Liver (tissue), 9 donors: ENCODE results near the gene POLR3H. TPM values are rescaled to one million over a fixed set of nuclear protein-coding genes. Genes with fewer than 3 reads are reported as not detected.
"Not testable (repeated sequence)": the region's sequence is repeated elsewhere in the genome, so short reads cannot be mapped to it uniquely, and the experiment has no call there.

Experiments
- DNase-seq: peaks from one replicate; pipeline ENCODE4 v3.0.0-alpha.2; 2017; ENCODE audit warnings: low spot score
- H3K27ac ChIP-seq, 2 donors: one replicate each; pipeline ENCODE4 v1.7.0; 2013; ENCODE audit warnings: inconsistent platforms in 2 of 2, low read length in 2 of 2, control low read depth in 1 of 2, low read depth in 1 of 2, mild to moderate bottlenecking in 1 of 2
- H3K27me3 ChIP-seq, 4 donors: one replicate each; pipeline versions ENCODE4 v1.6.1 to v1.7.0; 2013; ENCODE audit warnings: low read length in 3 of 4, inconsistent platforms in 1 of 4, mild to moderate bottlenecking in 1 of 4, moderate library complexity in 1 of 4; ENCODE audit not compliant: control insufficient read depth in 4 of 4, insufficient read depth in 4 of 4
- H3K36me3 ChIP-seq, 4 donors: one replicate each; pipeline versions ENCODE4 v1.6.1 to v1.7.0; 2013; ENCODE audit warnings: low read length in 3 of 4, mild to moderate bottlenecking in 3 of 4, low read depth in 1 of 4, moderate library complexity in 1 of 4; ENCODE audit not compliant: control insufficient read depth in 4 of 4, insufficient read depth in 3 of 4
- H3K4me1 ChIP-seq, 4 donors: one replicate each; pipeline versions ENCODE4 v1.6.1 to v1.7.0; 2013; ENCODE audit warnings: low read length in 3 of 4, mild to moderate bottlenecking in 3 of 4, moderate library complexity in 1 of 4; ENCODE audit not compliant: control insufficient read depth in 4 of 4, insufficient read depth in 4 of 4
- H3K4me3 ChIP-seq, 3 donors: one replicate each; pipeline versions ENCODE4 v1.6.1 to v1.7.0; 2013; ENCODE audit warnings: low read length in 3 of 3, control low read depth in 1 of 3, low read depth in 1 of 3, mild to moderate bottlenecking in 1 of 3
- H3K9ac ChIP-seq, 2 donors: one replicate each; pipeline ENCODE4 v1.7.0; 2013; ENCODE audit warnings: low read length in 2 of 2, mild to moderate bottlenecking in 2 of 2, moderate library complexity in 2 of 2, control low read depth in 1 of 2, low read depth in 1 of 2
- H3K9me3 ChIP-seq, 4 donors: one replicate each; pipeline versions ENCODE4 v1.6.1 to v1.7.0; 2013; ENCODE audit warnings: low read length in 3 of 4; ENCODE audit not compliant: control insufficient read depth in 4 of 4
- EGR1 ChIP-seq, 2 donors: IDR thresholded peaks; 2 replicates each; pipeline ENCODE4 v1.6.1; 2016 to 2018; ENCODE audit warnings: antibody characterized with exemption in 2 of 2, low read depth in 2 of 2
- FOXA1 ChIP-seq: IDR thresholded peaks from 2 replicates; pipeline ENCODE4 v1.6.1; 2016; ENCODE audit warnings: antibody characterized with exemption
- FOXA2 ChIP-seq: IDR thresholded peaks from 2 replicates; pipeline ENCODE4 v1.6.1; 2016; ENCODE audit warnings: antibody characterized with exemption
- GABPA ChIP-seq, 2 donors: IDR thresholded peaks in 1 of 2; conservative IDR thresholded peaks in 1 of 2; 2 replicates each; pipeline ENCODE4 v1.6.1; 2016; ENCODE audit warnings: antibody characterized with exemption in 2 of 2, mild to moderate bottlenecking in 1 of 2, moderate library complexity in 1 of 2
- HNF4A ChIP-seq, 2 donors: conservative IDR thresholded peaks; 2 replicates each; pipeline ENCODE4 v1.6.1; 2016; ENCODE audit warnings: antibody characterized with exemption in 2 of 2, mild to moderate bottlenecking in 2 of 2
- HNF4G ChIP-seq: IDR thresholded peaks from 2 replicates; pipeline ENCODE4 v1.6.1; 2016; ENCODE audit warnings: antibody characterized with exemption
- JUND ChIP-seq, 2 donors: IDR thresholded peaks; 2 replicates each; pipeline ENCODE4 v1.6.1; 2016; ENCODE audit warnings: antibody characterized with exemption in 2 of 2
- NR2F2 ChIP-seq: IDR thresholded peaks from 2 replicates; pipeline ENCODE4 v1.6.1; 2016; ENCODE audit warnings: antibody characterized with exemption
- RAD21 ChIP-seq, 2 donors: IDR thresholded peaks; 2 replicates each; pipeline ENCODE4 v1.6.1; 2016; ENCODE audit warnings: antibody characterized with exemption in 2 of 2, mild to moderate bottlenecking in 2 of 2
- RXRA ChIP-seq, 2 donors: IDR thresholded peaks; 2 replicates each; pipeline ENCODE4 v1.6.1; 2017 to 2018; ENCODE audit warnings: antibody characterized with exemption in 2 of 2, mild to moderate bottlenecking in 1 of 2
- SP1 ChIP-seq: IDR thresholded peaks from 2 replicates; pipeline ENCODE4 v1.6.1; 2018; ENCODE audit warnings: antibody characterized with exemption, mild to moderate bottlenecking
- TAF1 ChIP-seq: conservative IDR thresholded peaks from 2 replicates; pipeline ENCODE4 v1.6.1; 2016; ENCODE audit warnings: antibody characterized with exemption, mild to moderate bottlenecking
- YY1 ChIP-seq: IDR thresholded peaks from 2 replicates; pipeline ENCODE4 v1.6.1; 2016; ENCODE audit warnings: antibody characterized with exemption, mild to moderate bottlenecking
- WGBS: extraction: QIAGEN DNeasy Blood & Tissue Kit; methylation state at CpG from one replicate; pipeline ENCODE4 v1.1.7; 2013; 5-methylcytosine and 5-hydroxymethylcytosine counted together
- polyA plus RNA-seq, 2 donors: library from polyadenylated mRNA; stranded (reverse) in 1 of 2; unstranded in 1 of 2; fragments of 200-250 nt in 1 of 2; fragments of >200 nt in 1 of 2; fragmentation: Nextera tagmentation in 1 of 2; extraction: Ambion mirVana in 1 of 2; gene quantifications; one replicate each; pipeline versions ENCODE4 v1.2.1 to v1.2.3, GENCODE V29; 2013 to 2015
- total RNA-seq, 2 donors: library from RNA; depleted of rRNA; stranded (reverse); fragments of >200 nt; gene quantifications; one replicate each; pipeline ENCODE4 v1.2.3, GENCODE V29; 2014
- TF ChIP-seq, protein P1 (sequence below): IDR thresholded peaks from 2 replicates; pipeline ENCODE4 v1.6.1; 2016; ENCODE audit warnings: antibody characterized with exemption
- TF ChIP-seq, protein P2 (sequence below): IDR thresholded peaks from 2 replicates; pipeline ENCODE4 v1.6.1; 2016; ENCODE audit warnings: antibody characterized with exemption
- TF ChIP-seq, protein P3 (sequence below): IDR thresholded peaks from 2 replicates; pipeline ENCODE4 v1.6.1; 2016; ENCODE audit warnings: antibody characterized with exemption
- TF ChIP-seq, protein P4 (sequence below): IDR thresholded peaks from 2 replicates; pipeline ENCODE4 v1.6.1; 2016; ENCODE audit warnings: antibody characterized with exemption, mild to moderate bottlenecking
- TF ChIP-seq, protein P5 (sequence below): fragments of 150-350 bp; IDR thresholded peaks from 2 replicates; pipeline ENCODE4 v1.5.1; 2017; ENCODE audit warnings: improper control_type of control experiment, low read depth, low read length; ENCODE audit not compliant: missing input control
- donor health status: healthy.
- donor health status: healthy.
- donor health status: healthy.
- donor health status: healthy.
- donor health status: healthy.

The POLR3H gene, protein sequence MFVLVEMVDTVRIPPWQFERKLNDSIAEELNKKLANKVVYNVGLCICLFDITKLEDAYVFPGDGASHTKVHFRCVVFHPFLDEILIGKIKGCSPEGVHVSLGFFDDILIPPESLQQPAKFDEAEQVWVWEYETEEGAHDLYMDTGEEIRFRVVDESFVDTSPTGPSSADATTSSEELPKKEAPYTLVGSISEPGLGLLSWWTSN
- 10 to 100 TPM; 11.7 to 21.9 TPM for total RNA-seq
- polyA plus RNA-seq: 10 to 100 TPM; 32.2 to 37.7 TPM

DNA sequence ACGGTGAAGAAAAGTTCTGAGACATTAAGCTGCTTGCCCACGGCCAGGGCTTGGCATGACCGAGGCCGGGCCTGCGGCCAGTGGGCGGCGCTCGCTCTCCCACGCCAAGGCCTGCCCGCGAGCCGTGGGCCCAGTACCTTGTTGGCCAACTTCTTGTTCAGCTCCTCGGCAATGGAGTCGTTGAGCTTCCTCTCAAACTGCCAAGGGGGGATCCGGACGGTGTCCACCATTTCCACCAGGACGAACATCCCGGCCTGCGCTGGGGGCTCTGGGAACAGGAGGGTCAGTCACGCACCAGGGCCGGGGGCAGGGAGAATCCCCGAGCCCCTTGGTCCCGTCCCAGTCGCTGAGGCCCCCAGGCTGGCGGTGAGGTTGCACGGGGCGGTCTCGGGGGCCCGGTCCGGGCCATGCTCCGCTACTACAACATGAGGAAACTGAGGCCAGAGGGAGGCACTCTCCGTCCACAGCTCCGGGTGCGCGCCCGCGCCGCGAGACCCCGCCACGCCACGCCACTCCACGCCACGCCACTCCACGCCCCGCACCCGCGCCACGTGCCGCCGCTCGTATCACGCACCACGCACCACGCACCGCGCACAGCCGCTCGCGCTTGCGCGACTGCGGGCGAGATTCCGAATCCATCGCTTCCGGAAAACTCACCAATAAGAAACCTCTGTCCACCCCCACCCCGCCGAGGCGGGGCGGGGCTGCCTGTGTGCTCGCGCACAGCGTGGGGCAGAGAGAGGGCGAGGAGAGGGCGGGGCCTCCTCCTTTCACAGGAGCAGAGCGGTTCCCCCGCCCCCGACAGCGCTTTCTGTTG, at the start of gene POLR3H:
POLR3H (minus strand) TSS at position 617 of the 817 bp plus-strand sequence; CDS start at position 248, 369 bp downstream.
- WGBS: 1% methylated on average over 80 of the region's 80 CpGs
- TF ChIP-seq TAF1 (no peak), RXRA (IDR thresholded peaks at IDR 0.05) (peak in 1 of 2 donors; percentile 14), HNF4A (conservative IDR thresholded peaks at IDR 0.05) (no peak), NR2F2 (no peak), SP1 (peak; percentile 79), FOXA2 (no peak), EGR1 (IDR thresholded peaks at IDR 0.05; ENCODE audit: low read depth in 2 of 2) (peak; percentile 47 to 83), GABPA (IDR thresholded peaks at IDR 0.05 in 1 of 2, conservative IDR thresholded peaks at IDR 0.05 in 1 of 2) (peak in 1 of 2 donors; percentile 65), RAD21 (IDR thresholded peaks at IDR 0.05) (peak; percentile 74 to 76), JUND (IDR thresholded peaks at IDR 0.05) (no peak), FOXA1 (no peak), YY1 (peak; percentile 66), HNF4G (no peak)
- TF ChIP-seq, protein P1, sequence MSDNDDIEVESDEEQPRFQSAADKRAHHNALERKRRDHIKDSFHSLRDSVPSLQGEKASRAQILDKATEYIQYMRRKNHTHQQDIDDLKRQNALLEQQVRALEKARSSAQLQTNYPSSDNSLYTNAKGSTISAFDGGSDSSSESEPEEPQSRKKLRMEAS: peak; percentile 27
- TF ChIP-seq, protein P2, sequence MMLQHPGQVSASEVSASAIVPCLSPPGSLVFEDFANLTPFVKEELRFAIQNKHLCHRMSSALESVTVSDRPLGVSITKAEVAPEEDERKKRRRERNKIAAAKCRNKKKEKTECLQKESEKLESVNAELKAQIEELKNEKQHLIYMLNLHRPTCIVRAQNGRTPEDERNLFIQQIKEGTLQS: no peak
- TF ChIP-seq, protein P3, sequence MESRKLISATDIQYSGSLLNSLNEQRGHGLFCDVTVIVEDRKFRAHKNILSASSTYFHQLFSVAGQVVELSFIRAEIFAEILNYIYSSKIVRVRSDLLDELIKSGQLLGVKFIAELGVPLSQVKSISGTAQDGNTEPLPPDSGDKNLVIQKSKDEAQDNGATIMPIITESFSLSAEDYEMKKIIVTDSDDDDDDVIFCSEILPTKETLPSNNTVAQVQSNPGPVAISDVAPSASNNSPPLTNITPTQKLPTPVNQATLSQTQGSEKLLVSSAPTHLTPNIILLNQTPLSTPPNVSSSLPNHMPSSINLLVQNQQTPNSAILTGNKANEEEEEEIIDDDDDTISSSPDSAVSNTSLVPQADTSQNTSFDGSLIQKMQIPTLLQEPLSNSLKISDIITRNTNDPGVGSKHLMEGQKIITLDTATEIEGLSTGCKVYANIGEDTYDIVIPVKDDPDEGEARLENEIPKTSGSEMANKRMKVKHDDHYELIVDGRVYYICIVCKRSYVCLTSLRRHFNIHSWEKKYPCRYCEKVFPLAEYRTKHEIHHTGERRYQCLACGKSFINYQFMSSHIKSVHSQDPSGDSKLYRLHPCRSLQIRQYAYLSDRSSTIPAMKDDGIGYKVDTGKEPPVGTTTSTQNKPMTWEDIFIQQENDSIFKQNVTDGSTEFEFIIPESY: no peak
- TF ChIP-seq, protein P4, sequence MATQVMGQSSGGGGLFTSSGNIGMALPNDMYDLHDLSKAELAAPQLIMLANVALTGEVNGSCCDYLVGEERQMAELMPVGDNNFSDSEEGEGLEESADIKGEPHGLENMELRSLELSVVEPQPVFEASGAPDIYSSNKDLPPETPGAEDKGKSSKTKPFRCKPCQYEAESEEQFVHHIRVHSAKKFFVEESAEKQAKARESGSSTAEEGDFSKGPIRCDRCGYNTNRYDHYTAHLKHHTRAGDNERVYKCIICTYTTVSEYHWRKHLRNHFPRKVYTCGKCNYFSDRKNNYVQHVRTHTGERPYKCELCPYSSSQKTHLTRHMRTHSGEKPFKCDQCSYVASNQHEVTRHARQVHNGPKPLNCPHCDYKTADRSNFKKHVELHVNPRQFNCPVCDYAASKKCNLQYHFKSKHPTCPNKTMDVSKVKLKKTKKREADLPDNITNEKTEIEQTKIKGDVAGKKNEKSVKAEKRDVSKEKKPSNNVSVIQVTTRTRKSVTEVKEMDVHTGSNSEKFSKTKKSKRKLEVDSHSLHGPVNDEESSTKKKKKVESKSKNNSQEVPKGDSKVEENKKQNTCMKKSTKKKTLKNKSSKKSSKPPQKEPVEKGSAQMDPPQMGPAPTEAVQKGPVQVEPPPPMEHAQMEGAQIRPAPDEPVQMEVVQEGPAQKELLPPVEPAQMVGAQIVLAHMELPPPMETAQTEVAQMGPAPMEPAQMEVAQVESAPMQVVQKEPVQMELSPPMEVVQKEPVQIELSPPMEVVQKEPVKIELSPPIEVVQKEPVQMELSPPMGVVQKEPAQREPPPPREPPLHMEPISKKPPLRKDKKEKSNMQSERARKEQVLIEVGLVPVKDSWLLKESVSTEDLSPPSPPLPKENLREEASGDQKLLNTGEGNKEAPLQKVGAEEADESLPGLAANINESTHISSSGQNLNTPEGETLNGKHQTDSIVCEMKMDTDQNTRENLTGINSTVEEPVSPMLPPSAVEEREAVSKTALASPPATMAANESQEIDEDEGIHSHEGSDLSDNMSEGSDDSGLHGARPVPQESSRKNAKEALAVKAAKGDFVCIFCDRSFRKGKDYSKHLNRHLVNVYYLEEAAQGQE: no peak
- TF ChIP-seq, protein P5, sequence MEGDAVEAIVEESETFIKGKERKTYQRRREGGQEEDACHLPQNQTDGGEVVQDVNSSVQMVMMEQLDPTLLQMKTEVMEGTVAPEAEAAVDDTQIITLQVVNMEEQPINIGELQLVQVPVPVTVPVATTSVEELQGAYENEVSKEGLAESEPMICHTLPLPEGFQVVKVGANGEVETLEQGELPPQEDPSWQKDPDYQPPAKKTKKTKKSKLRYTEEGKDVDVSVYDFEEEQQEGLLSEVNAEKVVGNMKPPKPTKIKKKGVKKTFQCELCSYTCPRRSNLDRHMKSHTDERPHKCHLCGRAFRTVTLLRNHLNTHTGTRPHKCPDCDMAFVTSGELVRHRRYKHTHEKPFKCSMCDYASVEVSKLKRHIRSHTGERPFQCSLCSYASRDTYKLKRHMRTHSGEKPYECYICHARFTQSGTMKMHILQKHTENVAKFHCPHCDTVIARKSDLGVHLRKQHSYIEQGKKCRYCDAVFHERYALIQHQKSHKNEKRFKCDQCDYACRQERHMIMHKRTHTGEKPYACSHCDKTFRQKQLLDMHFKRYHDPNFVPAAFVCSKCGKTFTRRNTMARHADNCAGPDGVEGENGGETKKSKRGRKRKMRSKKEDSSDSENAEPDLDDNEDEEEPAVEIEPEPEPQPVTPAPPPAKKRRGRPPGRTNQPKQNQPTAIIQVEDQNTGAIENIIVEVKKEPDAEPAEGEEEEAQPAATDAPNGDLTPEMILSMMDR: peak; percentile 58
- Histone ChIP-seq H3K36me3 (peaks cover 0 to 6% (median 1%) of the 10 kb centered on the region in 4 donors), H3K9me3 (no peaks in the 10 kb centered on the region), H3K4me3 (peak within 1 kb of the TSS; percentile 69 to 96 (median 88)), H3K9ac (peak within 1 kb of the TSS; percentile 71 to 92), H3K27ac (peak within 1 kb of the TSS; percentile 65 to 94), H3K27me3 (no peaks in the 10 kb centered on the region), H3K4me1 (peaks cover 5 to 45% (median 37%) of the 10 kb centered on the region in 4 donors)
- peak; percentile 98 for DNase-seq

DNA sequence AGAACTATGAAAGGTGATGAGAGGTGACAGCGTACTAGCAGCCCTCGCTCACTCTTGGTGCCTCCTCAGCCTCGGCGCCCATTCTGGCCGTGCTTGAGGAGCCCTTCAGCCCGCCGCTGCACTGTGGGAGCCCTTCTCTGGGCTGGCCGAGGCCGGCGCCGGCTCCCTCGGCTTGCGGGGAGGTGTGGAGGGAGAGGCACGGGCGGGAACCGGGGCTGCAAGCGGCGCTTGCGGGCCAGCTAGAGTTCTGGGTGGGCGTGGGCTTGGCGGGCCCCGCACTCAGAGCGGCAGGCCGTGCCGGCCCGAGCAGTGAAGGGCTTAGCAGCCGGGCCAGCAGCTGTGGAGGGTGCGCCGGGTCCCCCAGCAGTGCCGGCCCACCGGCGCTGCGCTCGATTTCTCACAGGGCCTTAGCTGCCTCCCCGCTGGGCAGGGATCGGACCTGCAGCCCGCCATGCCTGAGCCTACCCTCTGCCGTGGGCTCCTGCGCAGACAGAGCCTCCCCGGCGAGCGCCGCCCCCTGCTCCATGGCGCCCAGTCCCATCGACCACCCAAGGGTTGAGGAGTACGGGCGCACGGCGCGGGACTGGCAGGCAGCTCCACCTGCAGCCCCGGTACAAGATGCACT, 49.2 kb upstream of the POLR3H start:
- not testable (repeated sequence) for H3K4me3 ChIP-seq, H3K9me3 ChIP-seq, H3K27me3 ChIP-seq, H3K36me3 ChIP-seq, H3K9ac ChIP-seq, H3K27ac ChIP-seq, DNase-seq
- H3K4me1 ChIP-seq: peaks cover 4 to 24% (median 15%) of the 10 kb centered on the region in 4 donors
- 96% methylated on average over 51 of the region's 51 CpGs for WGBS
